Heart right ventricle (tissue), 16 donors: ENCODE data around the gene UNC80. TPM values are rescaled to one million over a fixed set of nuclear protein-coding genes. Genes with fewer than 3 reads are reported as not detected.

Source experiments
- ATAC-seq, 8 donors: fragments of 200-7000 bp; cut with Tn5 transposase; one replicate each; pipeline ENCODE4 v1.9.1; 2020; ENCODE audit warnings: mild to moderate bottlenecking in 8 of 8, moderate library complexity in 8 of 8, moderate number of reproducible peaks in 1 of 8
- DNase-seq, 2 donors: peaks; one replicate each; pipeline ENCODE4 v3.0.0-alpha.2; 2020
- H3K27ac ChIP-seq, 10 donors: fragments of 200-600 bp; sonication (generic) in 2 of 10; one replicate each; pipeline versions ENCODE4 v1.5.0 to v1.8.0; 2020 to 2022; ENCODE audit warnings: mild to moderate bottlenecking in 3 of 10
- H3K27me3 ChIP-seq, 7 donors: fragments of 200-600 bp; one replicate each; pipeline ENCODE4 v1.8.0; 2021 to 2022; ENCODE audit warnings: mild to moderate bottlenecking in 2 of 7
- H3K36me3 ChIP-seq, 9 donors: fragments of 200-600 bp; sonication (generic) in 1 of 9; one replicate each; pipeline versions ENCODE4 v1.5.0 to v1.8.0; 2020 to 2022; ENCODE audit warnings: mild to moderate bottlenecking in 2 of 9
- H3K4me1 ChIP-seq, 9 donors: fragments of 200-600 bp; sonication (generic) in 1 of 9; one replicate each; pipeline versions ENCODE4 v1.5.0 to v1.8.0; 2020 to 2022; ENCODE audit warnings: mild to moderate bottlenecking in 4 of 9
- H3K4me3 ChIP-seq, 10 donors: fragments of 200-600 bp; sonication (generic) in 2 of 10; one replicate each; pipeline versions ENCODE4 v1.5.0 to v1.8.0; 2020 to 2022; ENCODE audit warnings: mild to moderate bottlenecking in 7 of 10, moderate library complexity in 2 of 10
- H3K9me3 ChIP-seq, 11 donors: fragments of 200-600 bp in 10 of 11; sonication (generic) in 2 of 11; one replicate each; pipeline versions ENCODE4 v1.5.0 to v1.8.0; 2013 to 2022; ENCODE audit warnings: mild to moderate bottlenecking in 2 of 11, control low read depth in 1 of 11, moderate library complexity in 1 of 11
- WGBS, 2 donors: extraction: QIAGEN DNeasy Blood & Tissue Kit; methylation state at CpG; one replicate each; pipeline ENCODE4 v1.1.7; 2013; ENCODE audit warnings: inconsistent platforms in 1 of 2; 5-methylcytosine and 5-hydroxymethylcytosine counted together
- intact Hi-C, 10 donors: fragments of 100-400 bp; cut with DNase I; formaldehyde crosslinking; loops; one replicate each; pipeline versions ENCODE4 v1.11.1 to v1.14.2; 2022
- polyA plus RNA-seq, 2 donors: library from polyadenylated mRNA; stranded (reverse); fragments of 200-250 nt; gene quantifications; one replicate each; pipeline ENCODE4 v1.2.3, GENCODE V29; 2013
- total RNA-seq, 10 donors: library from RNA; stranded (reverse); fragmentation: NEBNext Ultra II Directional in 3 of 10; extraction: Animal tissue kit (Norgen Biotek cat#: 25700) in 3 of 10; gene quantifications; one replicate each; pipeline versions ENCODE4 v1.2.1 to v1.2.4, GENCODE V29; 2021 to 2023
- TF ChIP-seq, protein P1 (sequence below), 9 donors: fragments of 200-600 bp; sonication (generic) in 2 of 9; IDR thresholded peaks; one replicate each; pipeline versions ENCODE4 v1.5.0 to v1.8.0; 2021 to 2022; ENCODE audit warnings: antibody characterized with exemption in 9 of 9, mild to moderate bottlenecking in 5 of 9, moderate library complexity in 1 of 9
- donor health status: Arrhythmogenic right ventricular cardiomyopathy.
- donor health status: ischemic (EF 13 %, LVEDD 7.1; RV severe dilation, severe dysfunction).
- donor health status: healthy with polysubstance abuse.
- donor health status: DM: no; HTN: yes; CAD: no.
- donor health status: DM: no; HTN: no; CAD: no.
- donor health status: ischemic (EF 25% LVEDD 6.9; RV normal size, moderate dysfunction).
- donor health status: ischemic (EF 25% LVEDD 5.7; RV mildly dilated, moderate dysfunction).
- donor health status: healthy.
- donor health status: DM: yes; HTN: yes; CAD: no.
- donor health status: Ischemic cardiomyopathy.
- donor health status: ischemic (EF 35%, LVEDD 5.7; RV mildly dilated, moderate dysfunction).
- donor health status: nonischemic (EF 11% LVEDD 7.7; RV severe dilation, severe dysfunction).
- donor health status: DM: yes; HTN: yes; CAD: no.
- donor health status: PGD.
- donor health status: ischemic (EF 29% LVEDD 5.4; RV normal size, mild dysfunction).
- donor health status: nonischemic (EF 23%, LVEDD 6.1; RV moderate dilation, normal function).

The UNC80 gene
- total and polyA plus RNA-seq, 12 donors = under 0.01 to 1.3 (median 0.32) TPM; not detected in 4

DNA sequence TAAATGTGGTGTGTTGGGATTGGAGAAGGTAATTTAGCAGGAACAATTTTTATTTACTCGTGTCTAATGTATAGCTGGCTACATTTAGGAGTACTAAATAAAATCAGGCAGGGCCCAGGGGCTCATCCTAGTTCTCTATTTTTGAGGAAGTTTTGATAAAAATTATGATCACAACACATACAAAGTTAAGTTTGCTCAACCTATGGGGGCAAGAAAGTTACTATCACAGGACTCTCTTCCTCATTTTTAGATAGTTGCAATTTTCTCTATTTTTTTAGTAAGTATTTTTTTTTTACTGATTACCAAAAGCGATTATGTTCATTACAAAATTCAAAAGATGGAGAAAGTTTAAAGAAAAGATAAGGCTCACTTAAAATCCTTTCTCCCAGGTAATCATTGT lies 170.8 kb downstream of the UNC80 start:
- intact Hi-C loops = loop anchor here in 1 of 10 donors (10.0 kb wide), 1 partner anchor 608 kb away; no protein-coding TSS in a partner anchor
- TF ChIP-seq, protein P1, sequence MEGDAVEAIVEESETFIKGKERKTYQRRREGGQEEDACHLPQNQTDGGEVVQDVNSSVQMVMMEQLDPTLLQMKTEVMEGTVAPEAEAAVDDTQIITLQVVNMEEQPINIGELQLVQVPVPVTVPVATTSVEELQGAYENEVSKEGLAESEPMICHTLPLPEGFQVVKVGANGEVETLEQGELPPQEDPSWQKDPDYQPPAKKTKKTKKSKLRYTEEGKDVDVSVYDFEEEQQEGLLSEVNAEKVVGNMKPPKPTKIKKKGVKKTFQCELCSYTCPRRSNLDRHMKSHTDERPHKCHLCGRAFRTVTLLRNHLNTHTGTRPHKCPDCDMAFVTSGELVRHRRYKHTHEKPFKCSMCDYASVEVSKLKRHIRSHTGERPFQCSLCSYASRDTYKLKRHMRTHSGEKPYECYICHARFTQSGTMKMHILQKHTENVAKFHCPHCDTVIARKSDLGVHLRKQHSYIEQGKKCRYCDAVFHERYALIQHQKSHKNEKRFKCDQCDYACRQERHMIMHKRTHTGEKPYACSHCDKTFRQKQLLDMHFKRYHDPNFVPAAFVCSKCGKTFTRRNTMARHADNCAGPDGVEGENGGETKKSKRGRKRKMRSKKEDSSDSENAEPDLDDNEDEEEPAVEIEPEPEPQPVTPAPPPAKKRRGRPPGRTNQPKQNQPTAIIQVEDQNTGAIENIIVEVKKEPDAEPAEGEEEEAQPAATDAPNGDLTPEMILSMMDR (IDR thresholded peaks at IDR 0.05) = no peak
- ATAC-seq (no peak), DNase-seq (no peak)
- no peak overlapping the region for H3K27ac ChIP-seq
- H3K27me3 ChIP-seq = no peaks in the 10 kb centered on the region
- no peaks in the 10 kb centered on the region for H3K9me3 ChIP-seq
- H3K36me3 ChIP-seq = no peaks in the 10 kb centered on the region
- WGBS, 2 donors = 83 to 92% methylated on average over 2 of the region's 2 CpGs
- H3K4me3 ChIP-seq = no peak overlapping the region
- H3K4me1 ChIP-seq = no peaks in the 10 kb centered on the region

GRCh38 chr2:209942936-209943605 lies 171.4 kb downstream of the UNC80 start:
- intact Hi-C loops = loop anchor here in 1 of 10 donors (10.0 kb wide), 1 partner anchor 608 kb away; no protein-coding TSS in a partner anchor
- no peak for DNase-seq
- no peak for ATAC-seq
- 30 to 38% methylated on average over 5 of the region's 5 CpGs for WGBS, 2 donors
- Histone ChIP-seq H3K4me3 (no peak overlapping the region), H3K4me1 (no peaks in the 10 kb centered on the region), H3K9me3 (no peaks in the 10 kb centered on the region), H3K36me3 (no peaks in the 10 kb centered on the region), H3K27me3 (no peaks in the 10 kb centered on the region), H3K27ac (no peak overlapping the region)
- TF ChIP-seq, protein P1 (IDR thresholded peaks at IDR 0.05) = no peak

- ATAC-seq = no peak
- Histone ChIP-seq H3K4me1 (no peaks in the 10 kb centered on the region), H3K27me3 (no peaks in the 10 kb centered on the region), H3K9me3 (no peaks in the 10 kb centered on the region), H3K36me3 (no peaks in the 10 kb centered on the region), H3K4me3 (no peak overlapping the region), H3K27ac (no peak overlapping the region)
- no peak for DNase-seq
- TF ChIP-seq, protein P1 (IDR thresholded peaks at IDR 0.05) = no peak
- intact Hi-C loops = loop anchor here in 1 of 10 donors (10.0 kb wide), 1 partner anchor 609 kb away; no protein-coding TSS in a partner anchor
Observed at GRCh38 chr2:209943776-209944175, 172.1 kb downstream of the UNC80 start.

GRCh38 chr2:209946539-209946938 lies 174.9 kb downstream of the UNC80 start:
- intact Hi-C loops = loop anchor here in 1 of 10 donors (10.0 kb wide), 1 partner anchor 612 kb away; no protein-coding TSS in a partner anchor
- Histone ChIP-seq H3K27me3 (peaks cover 0 to 3% (median 0%) of the 10 kb centered on the region in 7 donors), H3K27ac (no peak overlapping the region), H3K4me3 (no peak overlapping the region), H3K9me3 (no peaks in the 10 kb centered on the region), H3K4me1 (no peaks in the 10 kb centered on the region), H3K36me3 (no peaks in the 10 kb centered on the region)
- WGBS, 2 donors = 91 to 95% methylated on average over 1 of the region's 1 CpG
- TF ChIP-seq, protein P1 (IDR thresholded peaks at IDR 0.05) = no peak
- no peak for DNase-seq
- no peak for ATAC-seq
